Measurements from ENCODE around the gene ZNF100. TPM values are rescaled to one million over a fixed set of nuclear protein-coding genes. Genes with fewer than 3 reads are reported as not detected.

The ZNF100 gene
- total RNA-seq, 1 donor from 2014 or later, result 5.4 TPM

- peaks cover 22% of the 10 kb centered on the region for H3K9me3 Mint-ChIP-seq (ENCODE audit: low read depth)
- H3K4me3 Mint-ChIP-seq (ENCODE audit: unreplicated experiment), result no peak overlapping the region
- no peak for DNase-seq (ENCODE audit: low spot score)
- no peaks in the 10 kb centered on the region for H3K27me3 Mint-ChIP-seq (ENCODE audit: low read depth)
- H3K36me3 Mint-ChIP-seq (ENCODE audit: low read depth), result no peaks in the 10 kb centered on the region
- H3K27ac Mint-ChIP-seq (ENCODE audit: unreplicated experiment), result no peak overlapping the region
- no peaks in the 10 kb centered on the region for H3K4me1 Mint-ChIP-seq (ENCODE audit: low read depth)
- TF ChIP-seq CTCF (IDR thresholded peaks at IDR 0.05), result no peak
Observed at GRCh38 chr19:21707065-21707464, 60.3 kb downstream of the ZNF100 start.

GRCh38 chr19:21705393-21705792 is 62.0 kb downstream of the ZNF100 start:
- Mint-ChIP-seq H3K27me3 (ENCODE audit: low read depth) (no peaks in the 10 kb centered on the region), H3K9me3 (ENCODE audit: low read depth) (peaks cover 17% of the 10 kb centered on the region), H3K4me1 (ENCODE audit: low read depth) (no peaks in the 10 kb centered on the region), H3K27ac (ENCODE audit: unreplicated experiment) (no peak overlapping the region), H3K36me3 (ENCODE audit: low read depth) (no peaks in the 10 kb centered on the region), H3K4me3 (ENCODE audit: unreplicated experiment) (no peak overlapping the region)
- DNase-seq (ENCODE audit: low spot score), result no peak
- TF ChIP-seq CTCF (IDR thresholded peaks at IDR 0.05), result no peak

- no peak for TF ChIP-seq CTCF (IDR thresholded peaks at IDR 0.05)
- Mint-ChIP-seq H3K27me3 (ENCODE audit: low read depth) (no peaks in the 10 kb centered on the region), H3K9me3 (ENCODE audit: low read depth) (peaks cover 14% of the 10 kb centered on the region), H3K4me1 (ENCODE audit: low read depth) (no peaks in the 10 kb centered on the region), H3K4me3 (ENCODE audit: unreplicated experiment) (no peak overlapping the region), H3K27ac (ENCODE audit: unreplicated experiment) (no peak overlapping the region), H3K36me3 (ENCODE audit: low read depth) (no peaks in the 10 kb centered on the region)
- DNase-seq (ENCODE audit: low spot score), result no peak
Observed at GRCh38 chr19:21704320-21704719, 63.1 kb downstream of the ZNF100 start.

- Mint-ChIP-seq H3K36me3 (ENCODE audit: low read depth) (no peaks in the 10 kb centered on the region), H3K27me3 (ENCODE audit: low read depth) (no peaks in the 10 kb centered on the region), H3K4me3 (ENCODE audit: unreplicated experiment) (no peak overlapping the region), H3K27ac (ENCODE audit: unreplicated experiment) (no peak overlapping the region), H3K9me3 (ENCODE audit: low read depth) (peaks cover 8% of the 10 kb centered on the region), H3K4me1 (ENCODE audit: low read depth) (no peaks in the 10 kb centered on the region)
- DNase-seq (ENCODE audit: low spot score), result no peak
- TF ChIP-seq CTCF (IDR thresholded peaks at IDR 0.05), result no peak
Observed at GRCh38 chr19:21699197-21699596, 68.2 kb downstream of the ZNF100 start.

- Mint-ChIP-seq H3K27me3 (ENCODE audit: low read depth) (no peaks in the 10 kb centered on the region), H3K27ac (ENCODE audit: unreplicated experiment) (no peak overlapping the region), H3K4me1 (ENCODE audit: low read depth) (no peaks in the 10 kb centered on the region), H3K9me3 (ENCODE audit: low read depth) (peaks cover 13% of the 10 kb centered on the region), H3K4me3 (ENCODE audit: unreplicated experiment) (no peak overlapping the region), H3K36me3 (ENCODE audit: low read depth) (no peaks in the 10 kb centered on the region)
- TF ChIP-seq CTCF (IDR thresholded peaks at IDR 0.05), result peak; percentile 75
- DNase-seq (ENCODE audit: low spot score), result no peak
Observed at GRCh38 chr19:21698215-21698614, 69.2 kb downstream of the ZNF100 start.

Data from chondrocyte (in vitro differentiated cells).